Activated T-helper 9 cell treated with anti-CD3 and anti-CD28 coated beads, Interleukin-2, amount 50 U/mL, for 16 hours (primary cell): ENCODE data around the gene PTGR3.

Experiments
- DNase-seq: peaks from one replicate; pipeline ENCODE4 v3.0.0-alpha.2; 2020; ENCODE audit warnings: low read depth

The PTGR3 gene

GRCh38 chr18:75235896-75236295, 27.0 kb upstream of the PTGR3 start:
- no peak for DNase-seq

GRCh38 chr18:75234901-75235300, 26.0 kb upstream of the PTGR3 start:
- DNase-seq, result no peak

DNA sequence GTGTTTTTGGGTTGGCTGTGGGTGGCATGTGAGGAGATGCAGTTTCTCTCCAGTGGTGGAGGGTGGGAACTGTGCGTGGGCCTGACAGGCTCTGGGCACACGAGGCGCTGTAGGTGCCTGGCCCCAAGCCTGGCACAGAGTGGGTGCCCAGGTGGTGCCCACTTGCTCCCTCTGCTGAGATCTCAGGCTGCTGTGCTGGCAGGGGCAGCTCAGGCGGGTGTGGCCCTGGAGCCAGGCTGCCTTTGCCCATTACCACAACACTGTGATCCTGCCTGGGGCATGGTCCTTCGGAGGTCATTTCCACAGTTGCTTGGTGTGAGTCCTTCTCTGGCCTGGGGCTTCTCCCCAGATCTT, 22.1 kb upstream of the PTGR3 start:
- no peak for DNase-seq

DNA sequence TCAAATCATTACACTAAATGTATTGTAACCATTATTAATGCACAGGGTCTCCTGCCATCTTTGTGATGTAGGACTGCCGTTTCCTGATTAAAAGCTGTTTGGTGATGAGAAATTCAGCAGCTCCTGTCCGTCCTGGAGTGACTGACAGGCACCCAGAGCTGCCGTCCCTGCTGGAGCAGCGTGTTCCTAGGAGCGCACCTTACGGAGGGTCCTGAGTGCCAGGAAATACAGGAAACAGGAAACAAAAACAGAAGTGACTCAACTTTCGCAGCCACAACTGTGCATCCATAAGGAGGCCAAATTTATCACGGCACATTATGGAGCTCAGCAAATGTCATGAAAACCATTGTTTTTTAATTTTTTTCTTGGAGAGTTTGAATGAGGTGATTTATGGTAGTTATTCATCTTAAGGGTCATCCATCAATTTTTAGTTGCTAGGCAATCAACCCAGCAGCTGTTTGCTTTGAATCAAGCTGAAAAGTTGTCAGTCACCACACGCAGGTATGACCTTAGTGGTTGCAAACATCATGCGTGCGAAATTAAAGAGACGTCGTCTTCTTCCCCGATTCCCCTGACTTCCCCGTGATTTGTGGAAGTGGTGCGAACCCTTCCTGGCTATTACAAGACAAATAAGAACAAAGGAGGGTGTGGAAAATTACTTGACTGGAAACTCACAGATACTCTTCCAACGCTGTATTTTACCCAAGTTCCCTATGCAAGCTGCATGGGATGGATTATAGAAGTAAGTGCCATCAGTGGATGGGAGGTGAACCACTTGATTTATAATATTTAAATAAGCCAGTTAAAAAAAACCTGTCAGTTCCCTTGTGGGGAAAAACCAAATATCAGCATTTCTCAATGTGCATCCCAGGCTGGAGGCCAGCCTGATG, 21.5 kb upstream of the PTGR3 start:
- no peak for DNase-seq

GRCh38 chr18:75229437-75229836, 20.5 kb upstream of the PTGR3 start:
- no peak for DNase-seq

GRCh38 chr18:75228967-75229366, 20.0 kb upstream of the PTGR3 start:
- DNase-seq, result no peak

GRCh38 chr18:75227535-75228296, 18.8 kb upstream of the PTGR3 start:
- no peak for DNase-seq

DNA sequence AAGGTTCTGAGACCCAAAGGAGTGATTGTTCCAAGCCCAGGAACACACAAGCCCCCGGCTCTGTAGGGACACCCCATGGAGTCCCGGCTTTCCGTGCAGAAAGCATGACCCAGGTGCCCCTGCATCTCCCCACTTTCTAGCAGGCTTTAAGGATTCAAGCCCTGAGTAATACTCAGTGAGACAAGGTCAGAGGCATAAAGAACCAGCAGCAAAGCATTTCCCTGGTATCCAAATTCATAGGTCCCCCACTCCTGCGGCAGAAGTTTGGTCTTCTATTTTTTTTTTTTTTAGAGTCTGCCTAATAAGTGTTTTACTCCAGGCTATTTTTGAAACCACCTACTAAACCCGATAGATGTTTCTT, 18.0 kb upstream of the PTGR3 start:
- no peak for DNase-seq

DNA sequence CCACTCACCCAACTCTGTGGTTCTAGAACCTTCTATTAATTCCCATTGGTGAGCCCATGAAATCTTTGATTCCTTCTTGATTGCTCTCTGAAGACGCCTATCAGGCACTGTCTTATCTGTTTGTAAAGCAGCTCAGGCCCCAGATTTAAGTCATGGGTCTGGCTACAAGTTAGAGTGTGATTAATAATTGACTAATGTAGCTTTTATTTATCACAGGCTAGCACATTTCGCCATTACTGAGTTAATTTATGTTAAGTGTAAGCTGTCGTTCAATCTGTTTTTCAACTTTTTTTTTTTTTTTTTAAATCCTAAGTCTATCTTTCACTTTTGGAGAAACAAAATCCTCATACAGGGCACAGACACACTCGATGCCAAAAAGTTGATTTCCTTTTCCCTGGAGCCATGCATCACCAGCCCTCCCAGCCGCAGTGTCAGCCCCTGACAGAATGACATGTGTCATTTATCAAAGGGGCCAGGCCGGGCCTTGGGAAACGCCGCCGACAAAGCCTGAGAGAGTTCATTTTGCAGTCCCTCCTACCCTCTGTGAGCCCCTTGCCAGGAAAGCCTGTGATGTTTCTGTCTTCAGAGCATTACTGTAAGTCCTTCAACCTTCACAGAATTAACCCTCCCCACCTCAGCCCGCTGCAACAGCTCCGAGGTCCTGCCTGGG, 17.5 kb upstream of the PTGR3 start:
- DNase-seq, result no peak

- DNase-seq, result no peak
These were observed 14.9 kb upstream of the PTGR3 start for GRCh38 chr18:75223687-75224347.

GRCh38 chr18:75222407-75222806, 13.5 kb upstream of the PTGR3 start:
- DNase-seq, result no peak

GRCh38 chr18:75221897-75222296, 13.0 kb upstream of the PTGR3 start:
- DNase-seq, result no peak

DNA sequence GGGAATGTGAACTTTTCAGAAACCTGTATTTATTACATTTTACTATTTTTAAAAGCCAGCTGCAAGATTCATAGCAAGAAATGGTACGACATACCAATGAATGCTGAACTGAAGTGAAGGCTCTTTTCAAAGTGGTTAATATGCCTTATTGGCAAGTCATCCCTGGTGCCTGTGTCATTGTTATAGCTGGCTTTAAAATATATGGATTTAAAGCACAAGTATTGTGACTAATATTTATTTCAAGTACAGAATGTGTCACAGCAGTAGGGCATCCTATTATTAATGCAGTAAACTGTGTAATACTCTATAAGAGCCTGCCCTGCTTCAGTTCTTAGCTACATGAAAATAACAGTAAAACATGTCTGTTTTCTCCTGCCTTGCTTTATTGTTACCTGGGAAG, 12.5 kb upstream of the PTGR3 start:
- DNase-seq, result no peak

DNA sequence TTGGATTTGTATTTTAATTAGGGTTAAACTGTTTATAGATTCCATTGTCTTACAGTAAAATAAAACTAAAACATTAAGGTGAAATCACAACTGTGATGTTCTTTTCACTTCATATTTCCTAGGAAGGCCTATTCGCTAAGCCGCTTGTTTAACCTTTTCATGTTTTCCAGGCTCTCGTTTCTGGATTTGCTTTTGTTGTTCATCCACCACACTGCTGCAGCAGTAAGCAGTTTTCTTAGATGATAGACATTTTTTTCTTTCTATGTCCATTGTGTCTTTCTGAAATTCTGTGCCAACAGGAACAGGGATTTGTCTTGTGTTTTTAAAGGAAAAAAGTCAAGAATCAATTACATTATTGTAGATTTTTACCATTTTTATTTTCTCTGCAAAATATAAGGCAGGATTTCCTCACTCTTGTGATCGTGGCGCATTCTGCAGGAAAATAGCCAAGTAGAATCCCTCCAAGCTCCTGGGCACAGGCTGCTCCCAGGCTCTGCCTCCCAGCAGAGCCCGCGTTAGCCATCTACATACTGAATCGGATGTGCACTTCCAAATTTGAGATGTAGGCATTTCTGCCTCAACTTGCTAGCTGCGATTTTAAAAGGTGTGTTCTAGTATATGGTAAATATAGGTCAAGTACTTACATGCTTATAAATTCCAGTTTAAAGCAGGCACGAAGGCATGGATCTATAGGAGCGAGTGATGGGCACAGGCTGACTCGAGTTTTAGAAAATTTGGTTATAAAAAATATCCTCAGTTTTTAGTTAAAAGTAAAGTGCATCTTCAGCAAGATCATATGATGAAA, 11.8 kb upstream of the PTGR3 start:
- DNase-seq, result no peak

DNA sequence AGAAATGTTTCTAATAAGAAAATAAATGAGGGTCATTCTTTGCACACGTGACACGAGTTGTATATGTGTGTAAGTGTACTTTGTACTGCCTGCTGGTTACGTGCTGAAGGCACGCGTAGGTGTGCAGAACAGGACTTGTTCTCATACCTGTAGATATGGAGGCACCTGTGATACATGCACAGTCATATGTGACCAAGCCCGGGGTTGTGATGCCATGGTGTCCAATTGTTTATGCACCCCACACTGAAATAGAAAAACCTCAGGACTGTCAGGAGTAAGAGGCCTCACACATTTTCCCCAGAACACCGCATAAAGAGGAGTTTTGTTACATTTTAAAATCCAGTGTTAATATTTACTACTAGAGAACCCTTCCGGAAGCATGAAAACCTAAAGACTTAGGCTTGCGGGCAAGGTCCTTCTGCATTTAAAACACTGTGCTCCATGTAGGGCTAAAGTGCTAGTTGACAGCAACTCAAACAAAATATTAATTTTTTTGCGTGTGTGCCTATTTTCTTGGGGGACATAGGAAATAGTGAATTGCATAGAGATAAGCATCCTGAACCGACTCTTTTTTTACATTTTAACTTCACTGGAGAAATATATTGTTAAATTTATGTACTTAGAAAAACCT, 10.9 kb upstream of the PTGR3 start:
- no peak for DNase-seq

DNA sequence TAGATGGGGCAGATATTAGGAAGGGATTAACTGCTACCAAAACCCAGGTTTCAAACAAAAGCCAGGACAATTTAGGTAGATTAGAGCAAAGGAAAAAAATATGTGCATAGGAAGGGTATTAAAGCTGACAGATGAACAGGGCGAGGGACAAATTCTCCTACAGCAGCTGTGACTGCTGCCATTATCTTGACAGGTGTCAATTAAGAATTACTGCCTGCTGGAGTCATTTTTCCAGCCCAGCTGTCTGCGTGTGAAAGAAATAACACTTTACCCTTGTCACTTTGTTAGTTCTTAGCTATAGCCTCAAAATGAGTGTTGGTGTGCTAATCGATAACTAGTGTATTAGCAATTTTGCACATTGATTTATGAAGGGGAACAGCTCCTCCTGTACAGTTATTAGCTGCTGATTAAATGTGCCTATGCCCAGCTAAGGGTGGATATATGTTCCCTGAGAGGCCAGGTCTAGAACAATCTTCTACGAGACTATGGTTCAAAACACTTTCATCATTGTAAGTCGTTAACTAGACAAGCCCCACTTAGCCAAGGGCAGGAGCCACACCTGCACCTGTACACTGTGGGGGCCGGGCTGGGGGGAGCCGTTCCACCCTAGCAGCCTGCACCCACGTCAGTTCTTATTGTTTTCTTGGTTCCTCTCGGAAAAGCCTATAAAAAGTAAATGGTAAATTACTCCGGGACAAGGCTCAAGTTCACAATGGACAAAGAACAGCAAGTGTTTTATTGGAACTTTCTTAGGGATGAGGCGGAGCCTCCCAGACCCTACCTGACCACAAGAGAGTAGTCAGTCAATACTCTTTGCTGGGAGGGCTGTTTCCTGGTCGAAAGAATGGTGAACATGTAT, 9.4 kb upstream of the PTGR3 start:
- DNase-seq, result no peak

DNA sequence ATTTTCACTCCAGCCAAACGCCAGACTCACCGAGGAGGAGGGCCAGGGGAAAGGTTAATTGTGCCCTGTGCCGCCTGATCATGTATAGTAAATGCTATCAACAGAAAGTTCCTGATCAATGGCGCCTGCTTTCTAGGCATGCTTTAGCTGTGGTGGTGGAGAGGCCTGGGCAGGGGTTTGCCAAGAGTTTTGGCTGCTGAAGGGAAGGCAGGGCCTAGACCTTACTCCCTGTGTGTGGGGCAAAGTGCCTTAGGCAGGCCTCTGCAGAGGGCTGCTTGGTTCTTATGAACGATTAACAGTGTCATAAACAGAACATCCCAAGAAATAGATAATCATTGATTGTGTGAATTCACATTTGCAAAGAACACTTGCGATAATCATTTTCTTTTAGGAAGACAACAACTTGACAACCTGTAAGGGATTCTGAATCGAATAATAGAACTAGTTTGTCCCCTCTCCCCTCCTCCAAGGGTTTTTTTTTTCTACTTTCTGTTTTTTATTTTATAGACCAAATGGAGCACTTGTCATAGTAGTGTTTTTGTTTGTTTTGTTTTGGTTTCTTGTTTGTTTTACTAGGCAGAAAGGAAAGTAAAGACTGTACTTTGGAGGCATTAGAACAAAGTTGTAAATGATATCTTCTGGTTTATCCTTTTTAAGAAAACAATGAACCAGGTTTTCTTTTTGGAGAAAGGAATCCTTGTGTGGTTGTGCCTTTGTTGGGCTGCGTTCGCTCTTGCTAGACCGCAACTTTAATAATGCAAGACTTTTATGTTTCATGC, 8.2 kb upstream of the PTGR3 start:
- no peak for DNase-seq

DNA sequence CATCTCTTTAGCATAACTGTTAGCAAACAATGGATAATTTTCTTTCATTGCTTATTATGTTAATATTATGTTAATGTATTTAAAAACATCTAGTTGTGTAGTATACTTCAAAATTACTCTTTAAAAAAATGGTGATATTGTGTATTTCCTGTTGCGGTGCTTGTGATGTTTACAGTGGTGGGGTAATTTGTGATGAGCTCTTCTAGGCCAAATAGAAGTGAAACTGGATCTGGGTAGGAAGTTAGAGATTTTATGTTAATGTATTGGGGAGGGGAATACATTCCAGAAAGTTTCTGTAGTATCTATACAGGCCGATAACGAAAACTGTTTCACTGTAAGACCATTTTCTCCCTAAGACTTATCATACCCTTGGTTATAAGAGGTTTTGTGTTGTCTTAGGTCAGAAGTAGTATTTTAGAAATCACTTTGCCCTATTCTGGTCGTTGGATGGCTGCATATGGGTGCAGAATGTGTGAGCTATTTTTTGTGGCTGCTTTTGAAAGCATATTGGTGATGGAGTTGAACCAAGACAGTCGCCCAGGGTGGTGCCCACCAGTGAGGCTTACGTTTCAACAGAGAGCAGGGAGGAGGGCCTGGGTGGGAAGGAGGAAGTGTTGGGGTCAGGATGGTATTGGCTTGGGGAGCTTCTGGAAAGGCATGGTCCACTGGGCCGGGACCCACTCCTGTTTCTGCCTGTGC, 7.4 kb upstream of the PTGR3 start:
- DNase-seq, result no peak

DNA sequence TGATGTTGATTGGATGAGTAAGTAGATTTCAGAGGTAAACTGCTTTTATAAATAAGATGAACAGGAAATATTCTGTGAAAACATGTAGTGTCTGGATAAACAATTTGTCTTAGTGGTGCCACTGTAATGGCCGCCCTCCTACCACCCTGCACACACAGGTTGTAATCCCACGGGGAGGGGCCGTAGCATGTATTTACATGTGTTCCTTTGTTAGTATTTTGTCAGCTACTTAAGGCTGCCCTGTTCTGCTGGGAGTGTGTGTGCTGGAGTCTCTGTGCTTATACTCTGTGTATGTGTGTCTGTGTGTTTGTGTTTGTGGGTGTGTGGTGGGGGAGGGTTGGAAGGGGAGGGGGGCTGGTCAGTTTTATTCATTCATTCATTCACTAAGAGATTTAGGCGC, 6.7 kb upstream of the PTGR3 start:
- DNase-seq, result no peak
